ENCODE measurements around the gene PAX4. TPM values are rescaled to one million over a fixed set of nuclear protein-coding genes. Genes with fewer than 3 reads are reported as not detected.
"Not testable (repeated sequence)": the region's sequence is repeated elsewhere in the genome, so short reads cannot be mapped to it uniquely, and the experiment has no call there.

The PAX4 gene
- total RNA-seq, 2 donors from 2014 or later: not detected

GRCh38 chr7:127588019-127588696 lies 29.8 kb downstream of the PAX4 start, which contains the start of gene ARF5:
Gene ARF5, plus strand, starts transcription at chr7:127588411. Its CDS starts 88 bp downstream, at chr7:127588499.
- peaks cover 2% of the 10 kb centered on the region for H3K36me3 Mint-ChIP-seq (ENCODE audit: low read depth)
- peaks cover 33% of the 10 kb centered on the region for H3K4me1 Mint-ChIP-seq
- peak within 1 kb of the TSS; percentile 99 for H3K4me3 Mint-ChIP-seq
- H3K27ac Mint-ChIP-seq: peak within 1 kb of the TSS; percentile 96
- H3K27me3 Mint-ChIP-seq: no peaks in the 10 kb centered on the region
- H3K9me3 ChIP-seq (ENCODE audit: control insufficient read depth, low read length, poor library complexity, severe bottlenecking): no peaks in the 10 kb centered on the region
- ATAC-seq: peak; percentile 84
- peak; percentile 89 to 92 (median 89) for DNase-seq

GRCh38 chr7:127587663-127588018 lies 30.3 kb downstream of the PAX4 start:
- no peaks in the 10 kb centered on the region for H3K27me3 Mint-ChIP-seq
- peak overlapping the region; percentile 69 for H3K4me3 Mint-ChIP-seq
- ATAC-seq (no peak), DNase-seq (no peak)
- H3K36me3 Mint-ChIP-seq (ENCODE audit: low read depth): peaks cover 7% of the 10 kb centered on the region
- H3K9me3 ChIP-seq (ENCODE audit: control insufficient read depth, low read length, poor library complexity, severe bottlenecking): no peaks in the 10 kb centered on the region
- H3K27ac Mint-ChIP-seq: peak overlapping the region; percentile 57
- peaks cover 38% of the 10 kb centered on the region for H3K4me1 Mint-ChIP-seq

GRCh38 chr7:127586346-127586745 lies 31.6 kb downstream of the PAX4 start:
- H3K9me3 ChIP-seq (ENCODE audit: control insufficient read depth, low read length, poor library complexity, severe bottlenecking): no peaks in the 10 kb centered on the region
- DNase-seq (no peak), ATAC-seq (no peak)
- Mint-ChIP-seq H3K36me3 (ENCODE audit: low read depth) (peaks cover 7% of the 10 kb centered on the region), H3K27ac (peak overlapping the region; percentile 94), H3K4me1 (peaks cover 44% of the 10 kb centered on the region), H3K4me3 (peak overlapping the region; percentile 91), H3K27me3 (no peaks in the 10 kb centered on the region)

GRCh38 chr7:127585044-127585953 lies 32.6 kb downstream of the PAX4 start, which contains the start of gene GCC1:
Gene GCC1, minus strand, starts transcription at chr7:127585596. Its CDS starts 414 bp downstream, at chr7:127585182.
- ATAC-seq (peak; percentile 82), DNase-seq (peak; percentile 90 to 96 (median 91))
- Mint-ChIP-seq H3K4me1 (peaks cover 50% of the 10 kb centered on the region), H3K36me3 (ENCODE audit: low read depth) (peaks cover 7% of the 10 kb centered on the region), H3K27me3 (no peaks in the 10 kb centered on the region), H3K27ac (peak within 1 kb of the TSS; percentile 94), H3K4me3 (peak within 1 kb of the TSS; percentile 91)
- no peaks in the 10 kb centered on the region for H3K9me3 ChIP-seq (ENCODE audit: control insufficient read depth, low read length, poor library complexity, severe bottlenecking)

- no peak for DNase-seq
- H3K36me3 Mint-ChIP-seq (ENCODE audit: low read depth): peaks cover 7% of the 10 kb centered on the region
- no peak for ATAC-seq
- no peaks in the 10 kb centered on the region for H3K27me3 Mint-ChIP-seq
- peaks cover 49% of the 10 kb centered on the region for H3K4me1 Mint-ChIP-seq
- no peaks in the 10 kb centered on the region for H3K9me3 ChIP-seq (ENCODE audit: control insufficient read depth, low read length, poor library complexity, severe bottlenecking)
- H3K4me3 Mint-ChIP-seq: peak overlapping the region; percentile 91
- peak overlapping the region; percentile 94 for H3K27ac Mint-ChIP-seq
Observed at GRCh38 chr7:127584648-127585043, 33.3 kb downstream of the PAX4 start.

GRCh38 chr7:127582361-127582760 lies 35.6 kb downstream of the PAX4 start:
- DNase-seq (no peak), ATAC-seq (no peak)
- H3K36me3 Mint-ChIP-seq (ENCODE audit: low read depth): peaks cover 5% of the 10 kb centered on the region
- no peaks in the 10 kb centered on the region for H3K27me3 Mint-ChIP-seq
- peaks cover 46% of the 10 kb centered on the region for H3K4me1 Mint-ChIP-seq
- no peaks in the 10 kb centered on the region for H3K9me3 ChIP-seq (ENCODE audit: control insufficient read depth, low read length, poor library complexity, severe bottlenecking)
- no peak overlapping the region for H3K4me3 Mint-ChIP-seq
- peak overlapping the region; percentile 60 for H3K27ac Mint-ChIP-seq

- H3K36me3 Mint-ChIP-seq (ENCODE audit: low read depth): peaks cover 5% of the 10 kb centered on the region
- H3K9me3 ChIP-seq (ENCODE audit: control insufficient read depth, low read length, poor library complexity, severe bottlenecking): no peaks in the 10 kb centered on the region
- H3K4me1 Mint-ChIP-seq: peaks cover 46% of the 10 kb centered on the region
- ATAC-seq (no peak), DNase-seq (no peak)
- H3K27ac Mint-ChIP-seq: no peak overlapping the region
- no peak overlapping the region for H3K4me3 Mint-ChIP-seq
- H3K27me3 Mint-ChIP-seq: no peaks in the 10 kb centered on the region
Observed at GRCh38 chr7:127581716-127582115, 36.2 kb downstream of the PAX4 start.

- Mint-ChIP-seq H3K4me3 (no peak overlapping the region), H3K36me3 (ENCODE audit: low read depth) (peaks cover 5% of the 10 kb centered on the region), H3K27me3 (no peaks in the 10 kb centered on the region), H3K27ac (no peak overlapping the region), H3K4me1 (peaks cover 44% of the 10 kb centered on the region)
- no peak for DNase-seq
- ATAC-seq: no peak
- H3K9me3 ChIP-seq (ENCODE audit: control insufficient read depth, low read length, poor library complexity, severe bottlenecking): no peaks in the 10 kb centered on the region
Observed at GRCh38 chr7:127580612-127581011, 37.3 kb downstream of the PAX4 start.

- Mint-ChIP-seq H3K4me3 (no peak overlapping the region), H3K4me1 (peaks cover 39% of the 10 kb centered on the region), H3K36me3 (ENCODE audit: low read depth) (peaks cover 8% of the 10 kb centered on the region), H3K27ac (no peak overlapping the region), H3K27me3 (no peaks in the 10 kb centered on the region)
- DNase-seq: no peak
- ATAC-seq: no peak
- H3K9me3 ChIP-seq (ENCODE audit: control insufficient read depth, low read length, poor library complexity, severe bottlenecking): no peaks in the 10 kb centered on the region
Observed at GRCh38 chr7:127578711-127579275, 39.1 kb downstream of the PAX4 start.

- H3K9me3 ChIP-seq (ENCODE audit: control insufficient read depth, low read length, poor library complexity, severe bottlenecking): no peaks in the 10 kb centered on the region
- Mint-ChIP-seq H3K4me3 (no peak overlapping the region), H3K27me3 (no peaks in the 10 kb centered on the region), H3K36me3 (ENCODE audit: low read depth) (peaks cover 8% of the 10 kb centered on the region), H3K27ac (no peak overlapping the region), H3K4me1 (peaks cover 34% of the 10 kb centered on the region)
- ATAC-seq: no peak
- DNase-seq: no peak
Observed at GRCh38 chr7:127578036-127578684, 39.8 kb downstream of the PAX4 start.

- no peaks in the 10 kb centered on the region for H3K9me3 ChIP-seq (ENCODE audit: control insufficient read depth, low read length, poor library complexity, severe bottlenecking)
- DNase-seq (no peak), ATAC-seq (no peak)
- Mint-ChIP-seq H3K4me3 (no peak overlapping the region), H3K27ac (no peak overlapping the region), H3K4me1 (peaks cover 11% of the 10 kb centered on the region), H3K27me3 (no peaks in the 10 kb centered on the region), H3K36me3 (ENCODE audit: low read depth) (peaks cover 11% of the 10 kb centered on the region)
Observed at GRCh38 chr7:127571741-127572505, 46.0 kb downstream of the PAX4 start.

GRCh38 chr7:127568034-127568433 lies 49.9 kb downstream of the PAX4 start:
- not testable (repeated sequence) for ATAC-seq; H3K4me1 Mint-ChIP-seq; H3K9me3 ChIP-seq (ENCODE audit: control insufficient read depth, low read length, poor library complexity, severe bottlenecking); H3K27ac Mint-ChIP-seq; H3K27me3 Mint-ChIP-seq; DNase-seq; H3K4me3 Mint-ChIP-seq
- peaks cover 14% of the 10 kb centered on the region for H3K36me3 Mint-ChIP-seq (ENCODE audit: low read depth)

Data from T-helper 17 cell (primary cell).